HG02938 (cell line): ENCODE measurements around the gene ACTN1.
"Not testable (repeated sequence)": the region's sequence is repeated elsewhere in the genome, so short reads cannot be mapped to it uniquely, and the experiment has no call there.

Source experiments
- ATAC-seq: cut with Tn5 transposase; IDR thresholded peaks from one replicate; pipeline ENCODE4 v1.9.1; 2021; ENCODE audit warnings: mild to moderate bottlenecking, moderate library complexity; ENCODE audit not compliant: unreplicated experiment

ACTN1 gene

DNA sequence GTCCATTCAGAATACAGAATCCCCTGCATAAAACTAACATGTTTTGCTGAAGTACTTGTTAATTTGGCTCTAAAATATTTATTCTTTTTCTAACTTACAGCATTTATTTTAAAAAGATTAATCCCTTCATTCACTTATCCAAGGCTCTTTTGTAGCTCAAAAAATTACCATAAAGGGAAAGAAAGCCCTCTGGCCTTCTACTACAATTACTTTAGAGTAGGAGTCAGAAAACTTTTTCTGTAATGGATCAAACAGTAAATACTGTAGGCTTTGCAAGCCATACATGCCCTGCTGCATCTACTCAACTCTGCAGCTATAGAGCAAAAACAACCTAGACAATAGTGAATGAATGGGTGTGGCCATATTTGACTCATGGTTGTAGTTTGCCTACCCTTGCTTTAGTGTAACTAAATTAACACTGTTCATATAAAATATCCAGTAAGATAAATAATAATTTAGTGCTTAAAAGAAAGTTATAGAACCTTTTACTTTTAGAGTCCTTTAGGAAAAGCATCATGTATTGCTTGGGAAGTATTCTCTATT is 112.0 kb downstream of the ACTN1 start:
- ATAC-seq, result no peak

DNA sequence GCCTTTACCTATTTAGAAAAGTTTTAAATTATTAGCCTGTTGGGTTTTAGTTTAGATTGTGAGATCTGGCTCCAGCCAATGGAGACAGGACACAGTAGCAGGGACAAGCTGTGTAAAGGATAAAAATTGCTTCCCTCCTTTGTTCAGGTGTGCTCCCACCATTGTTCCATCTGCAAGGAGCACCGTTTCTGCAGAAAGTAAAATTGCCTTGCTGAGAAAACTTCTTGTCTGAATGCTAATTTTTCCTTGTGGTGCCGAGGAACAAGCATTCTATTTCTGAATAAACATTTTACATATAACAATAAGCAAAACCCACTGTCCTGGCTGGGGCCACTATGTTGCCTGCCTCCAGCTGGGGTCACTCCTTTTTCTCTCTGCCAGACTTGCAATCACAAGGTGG is 113.6 kb downstream of the ACTN1 start:
- ATAC-seq, result no peak

DNA sequence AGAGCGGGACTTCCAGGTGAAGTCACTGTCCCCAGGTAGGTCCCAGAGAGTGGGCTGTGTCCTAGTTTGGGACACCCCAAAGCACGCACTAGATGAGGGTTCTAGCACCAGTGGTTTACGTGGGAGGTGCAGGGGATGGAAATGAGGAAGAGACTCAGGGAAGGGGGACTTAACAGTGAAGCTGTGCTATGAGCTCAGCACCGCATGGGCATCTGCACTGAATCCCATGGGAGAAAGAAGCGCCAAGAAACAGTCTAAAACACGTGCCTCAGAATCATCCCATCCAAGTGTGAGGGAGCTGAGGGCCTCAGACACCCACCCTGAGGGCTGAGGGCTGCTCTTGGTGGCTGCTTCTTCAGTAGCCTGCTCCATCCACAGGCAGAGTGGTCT is 114.7 kb downstream of the ACTN1 start:
- ATAC-seq, result no peak

DNA sequence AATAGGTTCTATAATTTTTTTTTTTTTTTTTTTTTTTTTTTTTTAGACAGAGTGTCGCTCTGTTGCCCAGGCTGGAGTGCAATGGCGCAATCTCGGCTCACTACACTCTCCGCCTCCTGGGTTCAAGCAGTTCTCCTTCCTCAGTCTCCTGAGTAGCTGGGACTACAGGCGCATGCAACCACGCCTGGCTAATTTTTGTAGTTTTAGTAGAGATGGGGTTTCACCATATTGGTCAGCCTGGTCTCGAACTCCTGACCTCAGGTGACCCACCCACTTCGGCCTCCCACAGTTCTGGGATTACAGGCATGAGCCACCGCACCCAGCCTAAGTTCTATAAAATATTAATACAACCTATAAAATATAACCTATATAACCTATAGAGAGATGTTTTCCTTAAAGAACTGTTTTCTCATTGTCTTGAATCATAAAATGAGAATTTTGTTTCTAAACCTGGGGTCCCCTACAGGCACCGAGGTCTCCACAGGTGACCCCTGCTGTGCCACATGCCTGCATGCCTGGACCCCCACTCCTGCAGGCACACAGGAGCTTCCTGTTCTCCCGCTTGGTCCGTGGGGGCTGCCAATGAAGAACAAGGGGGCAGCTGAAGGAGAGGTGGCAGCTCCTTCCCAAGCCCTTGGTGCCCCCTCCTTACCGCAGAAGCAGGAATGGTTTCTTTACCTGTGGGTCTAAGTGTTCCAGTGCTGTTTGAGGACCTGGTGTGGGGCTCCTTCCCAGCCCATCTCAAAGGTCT is 115.3 kb downstream of the ACTN1 start:
- ATAC-seq, result no peak

DNA sequence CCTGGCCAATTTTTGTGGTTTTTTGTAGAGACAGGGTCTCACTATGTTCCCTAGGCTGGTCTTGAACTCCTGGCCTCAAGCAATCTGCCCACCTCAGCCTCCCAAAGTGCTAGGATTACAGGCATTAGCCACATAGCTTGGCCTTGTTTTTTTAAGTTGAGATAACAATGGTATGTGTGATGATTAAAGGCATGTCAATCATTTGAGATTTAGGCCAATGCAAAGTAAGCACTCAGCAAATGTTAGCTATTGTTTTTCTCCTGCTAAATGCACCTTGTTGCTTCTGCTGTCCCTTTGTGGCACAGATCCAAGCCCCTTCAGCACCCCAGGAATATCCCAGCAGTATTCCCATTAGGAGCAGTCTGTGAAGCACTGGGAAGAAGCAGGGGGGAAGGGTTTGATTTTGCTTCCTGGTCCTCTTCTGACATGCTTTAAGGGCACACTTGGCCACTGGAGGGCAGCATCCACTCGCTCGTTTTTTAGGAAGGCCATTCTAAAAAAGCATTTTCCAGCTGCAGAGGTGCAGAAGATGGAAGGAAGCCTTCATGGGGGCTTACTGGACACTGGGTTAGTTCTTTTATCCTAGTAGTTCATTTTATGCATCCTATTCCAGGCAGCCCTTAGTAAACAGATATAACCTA is 116.0 kb downstream of the ACTN1 start:
- no peak for ATAC-seq

DNA sequence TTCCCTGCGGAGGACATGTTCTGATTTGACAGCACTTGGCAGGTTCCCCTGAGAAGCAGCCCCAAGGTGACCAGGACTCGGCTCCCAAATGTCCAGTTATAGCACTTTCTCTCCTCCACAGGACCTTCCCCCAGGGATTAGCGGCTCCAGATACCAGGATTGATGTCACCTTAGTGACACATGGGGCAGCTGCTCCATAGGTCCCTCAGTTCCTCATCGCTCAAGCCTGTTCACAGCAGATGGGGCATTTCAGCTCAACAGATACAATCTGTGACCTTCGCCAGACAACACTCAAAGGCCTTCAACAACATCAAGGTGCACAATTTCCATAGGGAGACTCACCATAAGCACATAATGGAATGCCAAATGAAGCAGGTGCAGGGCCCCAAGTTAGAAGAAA is 118.3 kb downstream of the ACTN1 start:
- no peak for ATAC-seq

DNA sequence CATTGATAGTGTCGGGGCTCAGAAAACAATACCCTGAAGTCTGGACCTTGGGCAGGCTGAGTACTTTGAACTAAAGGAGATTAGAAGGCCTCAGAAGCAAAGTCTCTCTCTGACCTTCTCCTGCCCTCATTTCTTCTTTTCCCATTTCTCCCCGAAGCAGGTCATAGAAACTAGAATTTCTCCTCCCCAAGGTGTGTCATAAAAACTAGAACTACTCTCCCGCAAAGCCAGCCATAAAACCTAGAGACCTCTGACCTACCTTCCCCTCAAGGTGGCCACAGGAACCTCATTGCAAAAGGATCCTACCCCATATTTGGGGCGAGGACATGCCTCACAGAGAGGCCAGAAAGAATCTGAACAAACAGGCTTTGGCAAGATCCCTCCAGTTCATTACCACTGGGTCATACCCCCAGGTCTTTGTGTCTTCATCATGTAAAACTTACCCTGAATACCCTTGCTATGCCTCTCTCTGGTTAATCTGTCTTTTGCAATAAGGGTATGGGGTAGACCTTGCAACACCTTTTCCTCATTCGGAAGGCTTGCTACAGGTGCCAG is 121.5 kb downstream of the ACTN1 start:
- no peak for ATAC-seq

DNA sequence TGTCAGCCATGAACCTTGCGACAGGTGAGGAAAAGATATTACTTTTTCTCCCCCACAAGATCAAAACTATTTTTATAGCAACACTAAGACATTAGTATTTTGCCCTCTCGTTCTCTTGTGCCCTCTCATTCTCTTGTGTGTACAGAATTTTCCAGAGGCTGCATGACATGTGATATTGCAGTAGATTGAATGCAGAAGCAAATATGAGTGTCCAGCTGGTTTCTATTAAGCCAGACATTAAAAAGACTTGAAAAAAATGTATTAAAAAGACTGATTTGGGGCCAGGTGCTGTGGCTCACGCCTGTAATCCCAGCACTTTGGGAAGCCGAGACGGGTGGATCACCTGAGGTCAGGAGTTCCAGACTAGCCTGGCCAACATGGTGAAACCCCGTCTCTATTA is 122.5 kb downstream of the ACTN1 start:
- no peak for ATAC-seq

DNA sequence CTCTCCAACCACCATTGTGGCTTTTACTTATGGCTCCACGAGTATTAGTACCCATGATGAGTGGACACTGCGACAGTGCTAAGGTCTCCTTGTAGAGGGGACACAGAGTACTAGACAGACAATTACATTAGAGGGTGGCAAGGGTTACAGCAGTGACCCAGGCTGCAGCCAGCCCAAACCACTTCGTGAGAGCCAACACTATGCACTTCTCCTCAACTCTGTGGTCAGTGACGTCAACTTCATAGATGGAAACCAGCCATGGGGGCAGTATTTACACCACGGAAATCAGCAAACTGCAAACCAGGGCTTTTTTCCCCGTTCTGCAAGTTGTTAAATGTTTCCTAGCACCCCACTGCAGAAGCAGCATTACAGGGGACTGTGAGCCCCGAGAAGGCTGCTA is 124.7 kb downstream of the ACTN1 start:
- ATAC-seq, result no peak

DNA sequence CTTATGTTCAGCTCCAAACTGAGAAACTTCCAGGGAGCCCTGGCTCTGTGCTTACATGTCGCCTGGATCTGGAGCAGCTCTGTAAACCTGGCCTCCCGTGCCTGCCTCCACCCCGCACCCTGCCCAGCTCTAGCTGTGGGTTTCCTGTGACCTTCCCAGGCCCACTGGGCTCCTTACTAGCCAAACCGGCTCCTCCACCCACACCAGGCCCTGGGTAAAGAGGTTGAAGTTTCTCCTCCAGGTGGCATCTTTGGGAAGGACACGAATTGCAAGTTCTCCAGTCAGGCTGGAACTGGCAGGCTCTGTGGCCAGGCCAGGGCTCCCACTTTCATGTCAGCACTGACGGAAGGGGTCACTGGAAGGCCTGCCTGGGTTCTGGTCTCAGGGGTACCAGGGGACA is 125.4 kb downstream of the ACTN1 start:
- ATAC-seq, result no peak

DNA sequence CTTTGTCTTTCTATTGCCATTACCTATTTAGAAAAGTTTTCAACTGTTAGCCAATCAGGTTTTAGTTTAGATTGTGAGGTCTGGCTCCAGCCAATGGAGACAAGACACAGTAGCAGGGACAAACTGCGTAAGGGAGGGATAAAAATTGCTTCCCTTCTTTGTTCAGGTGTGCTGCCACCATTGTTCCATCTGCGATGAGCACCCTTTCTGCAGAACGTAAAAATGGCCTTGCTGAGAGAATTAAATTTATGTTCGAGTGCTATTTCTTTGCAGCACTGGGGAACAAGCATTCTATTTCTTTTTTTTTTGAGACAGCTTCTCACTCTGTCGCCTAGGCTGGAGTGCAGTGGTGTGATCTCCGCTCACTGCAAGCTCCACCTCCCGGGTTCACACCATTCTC is 126.6 kb downstream of the ACTN1 start:
- ATAC-seq, result not testable (repeated sequence)

DNA sequence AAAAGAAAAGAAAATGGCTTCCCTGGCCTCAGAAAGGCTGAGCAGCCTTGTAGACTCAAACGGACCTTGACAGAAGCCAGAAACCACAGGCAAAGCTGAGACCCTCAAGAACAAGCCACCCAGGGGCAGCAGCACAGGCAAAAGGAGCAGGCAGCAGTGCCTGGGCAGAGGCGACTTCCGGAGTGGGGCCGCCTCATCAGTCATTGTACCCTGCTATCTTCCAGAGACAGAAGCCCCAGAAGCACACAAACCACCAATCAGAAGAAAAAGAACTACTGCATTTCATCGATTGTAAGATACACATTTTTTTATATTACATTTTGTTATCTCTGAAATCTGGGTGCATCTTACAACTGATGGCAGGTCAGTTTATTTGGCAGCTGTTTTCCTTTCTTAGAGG is 128.0 kb downstream of the ACTN1 start:
- ATAC-seq, result no peak

DNA sequence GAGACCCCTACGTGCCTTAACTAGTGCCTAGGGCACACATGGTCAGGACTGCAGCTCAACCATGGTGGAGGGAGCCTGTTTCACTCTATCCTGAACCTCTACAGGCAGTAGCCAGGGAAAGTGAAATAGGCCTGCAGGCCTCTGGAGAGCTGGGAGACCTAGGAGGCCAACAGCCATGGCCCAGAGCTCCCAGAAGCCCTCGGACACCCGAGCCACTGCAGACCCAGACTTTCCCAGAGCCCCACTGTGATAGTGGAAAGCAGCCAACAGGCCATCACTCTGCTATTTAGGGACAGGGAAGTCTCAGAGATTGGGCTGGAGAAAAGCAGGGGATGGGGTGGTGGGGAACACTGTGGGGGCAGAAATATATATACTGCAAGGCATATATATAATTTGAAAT is 129.7 kb downstream of the ACTN1 start:
- no peak for ATAC-seq

DNA sequence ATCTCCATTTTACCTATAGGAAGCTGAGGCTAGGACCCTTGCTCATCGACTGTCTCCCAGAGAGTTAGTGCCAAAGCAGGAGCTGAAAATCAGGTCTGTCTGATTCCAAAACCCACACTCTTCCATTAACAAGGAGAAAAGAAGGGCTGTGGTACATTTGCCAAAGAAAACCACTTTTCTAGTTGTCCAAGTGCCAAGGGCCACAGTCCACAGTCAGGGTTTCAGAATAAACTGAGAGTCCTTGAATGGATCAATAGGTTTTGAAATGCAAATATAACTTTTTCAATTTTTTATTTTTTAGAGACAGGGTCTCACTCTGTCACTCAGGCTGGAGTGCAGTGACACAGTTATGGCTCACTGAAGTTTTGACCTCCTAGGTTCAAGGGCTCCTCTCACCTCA is 130.8 kb downstream of the ACTN1 start:
- ATAC-seq, result no peak

DNA sequence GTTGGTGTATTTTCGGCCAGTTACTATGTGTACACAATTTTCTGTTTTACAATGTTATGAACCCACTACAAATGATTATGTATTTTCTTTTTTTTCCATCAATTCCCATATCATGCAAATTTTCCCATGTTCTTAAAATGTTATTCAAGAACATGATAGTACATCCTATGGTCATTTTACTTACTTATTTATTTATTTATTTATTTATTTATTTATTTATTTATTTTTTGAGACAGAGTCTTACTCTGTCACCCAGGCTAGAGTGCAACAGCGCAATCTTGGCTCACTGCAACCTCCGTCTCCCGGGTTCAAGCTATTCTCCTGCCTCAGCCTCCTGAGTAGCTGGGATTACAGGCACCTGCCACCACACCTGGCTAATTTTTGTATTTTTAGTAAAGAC is 131.5 kb downstream of the ACTN1 start:
- not testable (repeated sequence) for ATAC-seq

DNA sequence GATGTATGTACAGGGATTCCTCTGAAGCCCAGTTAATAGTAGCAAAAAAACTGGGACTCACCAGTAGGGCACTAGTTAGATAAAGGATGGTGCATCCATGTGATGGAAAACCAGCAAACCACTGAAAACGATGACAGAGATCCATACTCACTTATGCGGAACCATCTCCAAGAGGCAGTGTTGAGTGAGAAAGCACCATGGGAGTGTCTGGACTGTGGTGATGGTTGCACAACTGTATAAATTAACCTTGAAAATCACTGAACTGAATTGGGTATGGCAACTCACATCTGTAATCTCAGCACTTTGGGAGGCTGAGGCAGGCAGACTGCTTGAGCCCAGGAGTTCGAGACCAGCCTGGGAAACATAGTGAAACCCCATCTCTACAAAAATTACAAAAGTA is 132.6 kb downstream of the ACTN1 start:
- ATAC-seq, result no peak

DNA sequence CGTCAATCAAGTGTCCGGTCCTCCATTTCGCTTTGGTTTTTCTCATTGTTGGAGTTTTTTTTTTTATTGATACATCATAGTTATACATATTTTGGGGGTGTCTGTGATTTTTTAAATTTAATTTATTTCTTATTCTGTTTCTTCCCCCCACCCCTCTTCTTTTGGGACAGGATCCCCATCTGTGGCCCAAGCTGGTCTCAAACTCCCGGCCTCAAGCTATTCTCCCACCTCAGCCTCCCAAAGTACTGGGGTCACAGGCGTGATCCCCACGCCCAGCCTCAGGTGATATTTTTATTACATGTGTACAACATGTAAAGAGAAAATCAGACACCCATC is 134.9 kb downstream of the ACTN1 start:
- no peak for ATAC-seq

DNA sequence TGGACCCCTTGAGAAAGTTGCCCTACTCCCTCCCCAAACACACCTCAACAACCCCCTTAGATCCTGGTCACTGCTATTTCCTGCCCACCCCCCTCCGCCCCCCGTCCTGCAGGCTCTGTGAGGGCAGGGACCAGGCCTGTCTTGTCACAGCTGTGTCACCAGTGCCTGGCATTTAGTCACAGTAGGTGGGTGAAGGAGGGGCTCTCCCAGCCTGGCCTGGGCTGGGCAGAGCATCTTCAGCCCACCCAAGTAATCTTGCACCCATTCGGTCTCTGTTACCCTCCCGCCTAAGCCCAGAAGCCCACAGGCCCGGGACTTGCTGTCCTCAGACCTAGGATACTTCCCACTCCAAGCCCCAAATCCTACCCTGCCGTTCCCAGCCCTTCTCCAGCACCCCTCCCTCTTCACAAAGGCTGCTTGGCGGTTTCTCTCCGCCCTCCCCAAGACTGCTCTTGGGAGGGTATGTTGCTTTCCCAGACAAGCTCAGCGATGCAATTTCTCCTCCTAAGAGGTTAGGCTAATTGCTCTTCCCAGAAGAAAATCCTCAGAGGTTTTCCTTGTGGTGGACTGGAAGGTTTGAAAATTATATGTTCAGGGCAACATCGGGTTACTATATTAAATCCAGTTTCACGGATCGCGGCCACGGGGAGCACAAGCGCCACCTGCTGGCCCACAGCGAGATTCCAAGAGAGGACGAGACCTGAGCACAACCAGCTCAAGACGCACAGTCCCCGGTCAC is 135.5 kb downstream of the ACTN1 start:
- ATAC-seq, result no peak

DNA sequence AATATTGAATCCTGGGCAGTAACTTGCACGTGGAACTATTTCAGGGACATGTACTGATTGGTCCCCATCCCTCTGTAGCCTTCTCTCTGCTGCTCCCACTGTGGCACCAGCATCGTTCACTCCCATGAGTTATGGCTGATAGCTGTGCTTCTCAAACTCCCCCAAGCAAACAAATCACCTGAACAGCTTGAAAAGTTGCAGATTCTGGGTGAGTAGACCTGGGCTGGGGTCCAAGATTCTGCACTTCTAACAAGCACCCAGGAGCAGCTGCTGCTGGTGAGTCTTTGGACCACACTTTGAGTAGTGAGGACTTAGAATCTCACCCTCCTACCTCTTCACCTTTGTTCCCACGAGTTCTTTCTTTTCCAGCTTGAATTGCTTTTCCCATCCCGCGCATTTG is 136.8 kb downstream of the ACTN1 start:
- ATAC-seq, result no peak

DNA sequence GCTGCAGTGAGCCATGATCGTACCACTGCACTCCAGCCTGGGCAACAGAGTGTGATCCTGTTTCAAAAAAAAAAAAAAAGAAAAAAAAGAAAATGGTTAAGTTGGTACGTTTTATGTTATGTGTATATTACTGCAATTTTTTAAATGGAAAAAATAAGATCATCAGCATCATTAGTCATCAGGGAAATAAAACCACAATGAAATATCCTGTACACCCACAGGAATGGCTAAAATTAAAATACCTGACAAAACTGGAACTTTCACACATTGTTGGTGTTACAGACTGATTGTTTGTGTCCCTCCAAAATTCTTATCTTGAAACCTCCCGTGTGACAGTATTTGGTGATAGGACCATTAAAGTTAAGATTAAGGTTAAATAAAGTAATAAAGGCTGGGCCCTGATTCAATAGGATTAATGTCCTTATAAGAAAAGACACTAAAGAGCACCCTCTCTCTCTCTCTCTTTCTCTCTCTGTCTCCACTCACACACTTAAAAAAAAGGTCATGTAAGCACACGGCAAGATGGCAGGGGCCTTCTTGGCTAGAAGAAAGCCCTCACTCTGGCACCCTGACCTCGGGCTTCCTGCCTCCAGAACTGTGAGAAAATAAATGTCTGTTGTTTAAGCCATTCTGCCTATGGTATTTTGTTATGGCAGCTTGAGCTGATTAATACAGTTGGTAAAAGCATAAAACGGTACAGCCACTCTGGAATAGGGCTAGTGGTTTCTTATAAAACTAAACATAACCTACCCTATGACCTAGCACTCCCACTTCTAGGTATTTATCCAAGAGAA is 137.9 kb downstream of the ACTN1 start:
- ATAC-seq, result no peak

DNA sequence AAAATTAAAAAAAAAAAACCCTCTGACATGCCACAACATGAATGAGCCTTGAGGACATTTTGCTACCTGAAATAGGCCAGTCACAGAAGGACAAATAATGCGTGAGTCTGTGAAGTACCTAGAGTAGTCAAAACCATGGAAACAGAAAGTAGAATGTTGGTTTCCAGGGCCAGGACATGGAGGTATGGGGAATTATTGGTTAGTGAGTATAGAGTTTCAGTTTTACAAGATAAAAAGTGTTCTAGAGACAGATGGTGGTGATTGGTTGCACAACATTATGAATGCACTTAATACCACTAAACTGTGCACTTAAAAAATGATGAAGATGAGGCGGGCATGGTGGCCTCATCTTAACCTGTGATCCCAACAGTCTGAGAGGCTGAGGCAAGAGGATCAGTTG is 138.6 kb downstream of the ACTN1 start:
- peak; percentile 59 for ATAC-seq
